Liver (tissue), 3 donors: ENCODE results near the gene KPNB1.
A peak's percentile ranks its signal among the peaks of the same experiment; 100 is the strongest.

ENCODE experiments used
- GABPA ChIP-seq, 2 donors: IDR thresholded peaks in 1 of 2; conservative IDR thresholded peaks in 1 of 2; 2 replicates each; pipeline ENCODE4 v1.6.1; 2016; ENCODE audit warnings: antibody characterized with exemption in 2 of 2, mild to moderate bottlenecking in 1 of 2, moderate library complexity in 1 of 2
- HNF4G ChIP-seq: IDR thresholded peaks from 2 replicates; pipeline ENCODE4 v1.6.1; 2016; ENCODE audit warnings: antibody characterized with exemption
- JUND ChIP-seq, 2 donors: IDR thresholded peaks; 2 replicates each; pipeline ENCODE4 v1.6.1; 2016; ENCODE audit warnings: antibody characterized with exemption in 2 of 2
- NR2F2 ChIP-seq: IDR thresholded peaks from 2 replicates; pipeline ENCODE4 v1.6.1; 2016; ENCODE audit warnings: antibody characterized with exemption
- RAD21 ChIP-seq, 2 donors: IDR thresholded peaks; 2 replicates each; pipeline ENCODE4 v1.6.1; 2016; ENCODE audit warnings: antibody characterized with exemption in 2 of 2, mild to moderate bottlenecking in 2 of 2
- REST ChIP-seq: IDR thresholded peaks from 2 replicates; pipeline ENCODE4 v1.6.1; 2016; ENCODE audit warnings: antibody characterized with exemption, mild to moderate bottlenecking
- YY1 ChIP-seq: IDR thresholded peaks from 2 replicates; pipeline ENCODE4 v1.6.1; 2016; ENCODE audit warnings: antibody characterized with exemption, mild to moderate bottlenecking
- TF ChIP-seq, protein P1 (sequence below): fragments of 150-350 bp; IDR thresholded peaks from 2 replicates; pipeline ENCODE4 v1.5.1; 2017; ENCODE audit warnings: improper control_type of control experiment, low read depth, low read length; ENCODE audit not compliant: missing input control
- TF ChIP-seq, protein P2 (sequence below): IDR thresholded peaks from 2 replicates; pipeline ENCODE4 v1.6.1; 2016; ENCODE audit warnings: antibody characterized with exemption
- TF ChIP-seq, protein P3 (sequence below): IDR thresholded peaks from 2 replicates; pipeline ENCODE4 v1.6.1; 2016; ENCODE audit warnings: antibody characterized with exemption
- donor health status: healthy.
- donor health status: healthy.

GRCh38 chr17:47636273-47637030 is 13.3 kb upstream of the KPNB1 start:
- TF ChIP-seq, protein P1, sequence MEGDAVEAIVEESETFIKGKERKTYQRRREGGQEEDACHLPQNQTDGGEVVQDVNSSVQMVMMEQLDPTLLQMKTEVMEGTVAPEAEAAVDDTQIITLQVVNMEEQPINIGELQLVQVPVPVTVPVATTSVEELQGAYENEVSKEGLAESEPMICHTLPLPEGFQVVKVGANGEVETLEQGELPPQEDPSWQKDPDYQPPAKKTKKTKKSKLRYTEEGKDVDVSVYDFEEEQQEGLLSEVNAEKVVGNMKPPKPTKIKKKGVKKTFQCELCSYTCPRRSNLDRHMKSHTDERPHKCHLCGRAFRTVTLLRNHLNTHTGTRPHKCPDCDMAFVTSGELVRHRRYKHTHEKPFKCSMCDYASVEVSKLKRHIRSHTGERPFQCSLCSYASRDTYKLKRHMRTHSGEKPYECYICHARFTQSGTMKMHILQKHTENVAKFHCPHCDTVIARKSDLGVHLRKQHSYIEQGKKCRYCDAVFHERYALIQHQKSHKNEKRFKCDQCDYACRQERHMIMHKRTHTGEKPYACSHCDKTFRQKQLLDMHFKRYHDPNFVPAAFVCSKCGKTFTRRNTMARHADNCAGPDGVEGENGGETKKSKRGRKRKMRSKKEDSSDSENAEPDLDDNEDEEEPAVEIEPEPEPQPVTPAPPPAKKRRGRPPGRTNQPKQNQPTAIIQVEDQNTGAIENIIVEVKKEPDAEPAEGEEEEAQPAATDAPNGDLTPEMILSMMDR, result no peak
- TF ChIP-seq, protein P2, sequence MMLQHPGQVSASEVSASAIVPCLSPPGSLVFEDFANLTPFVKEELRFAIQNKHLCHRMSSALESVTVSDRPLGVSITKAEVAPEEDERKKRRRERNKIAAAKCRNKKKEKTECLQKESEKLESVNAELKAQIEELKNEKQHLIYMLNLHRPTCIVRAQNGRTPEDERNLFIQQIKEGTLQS, result no peak
- TF ChIP-seq RAD21 (IDR thresholded peaks at IDR 0.05), result no peak
- TF ChIP-seq YY1, result no peak
- no peak for TF ChIP-seq JUND (IDR thresholded peaks at IDR 0.05)
- TF ChIP-seq NR2F2, result peak; percentile 28
- TF ChIP-seq GABPA (IDR thresholded peaks at IDR 0.05 in 1 of 2, conservative IDR thresholded peaks at IDR 0.05 in 1 of 2), result no peak
- no peak for TF ChIP-seq HNF4G
- no peak for TF ChIP-seq REST
- TF ChIP-seq, protein P3, sequence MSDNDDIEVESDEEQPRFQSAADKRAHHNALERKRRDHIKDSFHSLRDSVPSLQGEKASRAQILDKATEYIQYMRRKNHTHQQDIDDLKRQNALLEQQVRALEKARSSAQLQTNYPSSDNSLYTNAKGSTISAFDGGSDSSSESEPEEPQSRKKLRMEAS, result no peak
